HEK293T (cell line): Measurements from ENCODE around the gene TBC1D5.

Source experiments
- FOXA1 ChIP-seq: fragments of 450-650 bp; IDR thresholded peaks from 2 replicates; pipeline ENCODE4 v1.6.1; 2016; ENCODE audit warnings: mild to moderate bottlenecking
- FOXK2 ChIP-seq: fragments of 450-650 bp; IDR thresholded peaks from 2 replicates; pipeline ENCODE4 v1.6.1; 2016; ENCODE audit warnings: mild to moderate bottlenecking
- TARDBP ChIP-seq: fragments of 450-650 bp; IDR thresholded peaks from 2 replicates; pipeline ENCODE4 v1.6.1; 2016
- ZNF384 ChIP-seq: fragments of 450-650 bp; IDR thresholded peaks from 2 replicates; pipeline ENCODE4 v1.6.1; 2016

DNA sequence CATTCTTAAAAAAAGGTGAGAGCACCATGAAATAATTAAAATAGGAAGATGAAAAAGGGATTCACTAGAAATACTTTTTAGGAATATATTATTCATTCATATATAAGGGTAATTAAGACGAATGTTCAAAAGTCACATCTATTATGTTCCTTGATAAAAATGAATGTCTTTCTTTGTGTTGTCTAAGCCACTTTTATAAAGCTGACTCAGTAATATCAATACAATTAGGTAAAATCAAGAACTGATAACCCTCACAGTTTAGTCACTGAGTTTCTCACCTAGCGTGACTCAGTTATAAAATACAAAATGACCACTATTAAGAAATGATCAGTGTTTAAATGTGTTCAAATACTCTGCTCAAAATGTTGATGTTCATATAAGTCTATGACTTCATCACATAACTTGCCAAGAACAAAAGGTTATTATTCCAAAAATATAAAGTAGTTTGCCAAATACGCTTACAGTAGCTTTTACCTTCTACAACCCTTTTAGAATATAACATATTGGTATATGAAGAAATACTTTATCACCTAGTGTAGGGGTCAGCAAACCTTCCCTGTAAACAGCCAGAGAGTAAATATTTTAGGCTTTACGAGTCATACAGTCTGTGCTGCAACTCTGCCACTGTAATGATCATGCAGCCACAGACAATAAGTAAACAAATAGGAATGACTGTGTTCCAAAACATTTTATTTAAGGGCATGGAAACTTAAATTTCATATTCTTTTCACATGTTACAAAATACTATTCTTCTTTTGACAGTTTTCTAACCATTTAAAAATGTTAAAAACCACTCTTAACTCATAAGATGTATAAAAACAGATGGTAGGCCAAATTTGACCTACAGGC lies 369.8 kb downstream of the TBC1D5 start:
- TF ChIP-seq ZNF384 (no peak), FOXA1 (no peak), FOXK2 (no peak), TARDBP (no peak)
